Measurements from ENCODE around the gene TMC3.
"Not testable (repeated sequence)": the region's sequence is repeated elsewhere in the genome, so short reads cannot be mapped to it uniquely, and the experiment has no call there.

The TMC3 gene

GRCh38 chr15:81384891-81385720 is 11.1 kb upstream of the TMC3 start:
- no peak for DNase-seq

DNA sequence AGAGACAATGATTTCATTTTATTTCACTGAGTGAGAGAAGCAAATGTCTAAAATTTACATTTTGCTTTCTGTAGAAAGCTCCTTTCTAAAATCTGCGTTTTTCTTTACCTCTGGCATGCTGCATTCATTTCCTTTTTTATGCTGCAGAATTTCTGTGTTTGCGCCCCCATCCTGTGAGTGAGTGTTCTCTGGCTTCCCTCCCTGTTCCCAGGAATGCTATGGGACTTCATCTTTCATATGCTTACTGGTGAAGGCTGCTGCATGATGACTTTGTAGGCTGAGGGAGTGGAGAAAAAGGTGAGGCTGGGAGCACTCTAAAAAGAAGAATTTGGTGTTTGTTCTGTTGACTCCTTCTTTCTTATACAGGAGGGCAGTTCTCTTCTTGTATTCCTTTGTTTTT is 7.7 kb upstream of the TMC3 start:
- DNase-seq = no peak

DNA sequence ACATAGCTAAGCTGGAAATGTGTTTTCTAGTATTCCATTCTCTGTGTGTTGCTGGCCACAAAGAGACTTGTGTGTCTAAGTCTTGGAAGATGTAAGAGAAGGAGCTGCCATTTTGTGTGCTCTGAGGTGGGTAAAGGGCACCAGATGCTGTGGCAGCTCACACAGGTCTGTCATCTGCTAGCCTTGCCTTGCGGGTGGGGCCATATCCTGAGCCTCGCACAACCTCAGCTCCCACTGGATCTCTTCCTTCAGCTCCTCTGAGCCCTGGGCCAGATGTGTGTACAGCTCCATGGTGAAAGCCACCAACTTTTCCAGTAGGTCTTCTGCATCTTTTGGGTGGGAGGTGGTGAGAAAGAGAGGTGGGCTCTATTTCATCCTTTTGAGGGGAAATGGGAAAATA is 6.7 kb upstream of the TMC3 start:
- no peak for DNase-seq

DNA sequence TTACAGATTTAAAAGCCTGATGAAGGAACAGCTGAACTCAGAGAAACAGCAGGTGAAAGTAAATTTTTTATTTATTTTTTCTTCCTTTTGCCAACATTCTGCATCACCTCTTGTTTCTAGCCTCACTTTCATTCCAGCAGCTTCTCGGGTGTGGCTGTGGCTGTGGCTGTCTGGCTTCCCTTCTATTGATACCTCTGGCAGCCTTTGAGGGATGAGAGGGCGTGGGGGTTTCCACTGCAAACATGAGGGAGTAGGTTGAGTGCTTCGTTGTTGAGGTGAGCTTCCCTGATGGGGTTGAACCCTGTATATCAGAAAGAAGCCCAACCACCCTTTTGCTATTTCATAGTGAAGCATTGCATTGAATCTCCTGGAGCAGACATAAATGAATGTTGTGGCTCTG is 6.2 kb upstream of the TMC3 start:
- no peak for DNase-seq

- DNase-seq = no peak
Observed at GRCh38 chr15:81379269-81379668, 5.3 kb upstream of the TMC3 start.

DNA sequence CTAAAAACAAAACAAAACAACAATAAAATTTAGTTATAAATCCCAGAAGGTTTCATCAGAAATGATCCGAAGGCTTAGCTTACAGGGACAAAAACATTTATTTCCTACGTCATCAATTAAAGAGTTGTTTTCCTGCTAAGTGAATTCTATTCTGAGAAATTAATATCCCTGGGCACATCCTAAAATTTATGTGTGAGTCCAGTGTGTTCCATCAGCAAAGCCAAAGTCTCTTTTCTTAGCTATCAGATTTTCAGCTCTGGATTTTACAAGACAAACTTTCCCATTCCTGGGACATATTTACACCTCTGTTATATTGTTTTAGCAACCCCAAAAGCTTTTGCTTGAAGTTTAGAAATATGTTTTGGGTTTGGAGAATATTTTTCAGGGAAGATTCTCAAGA is 4.4 kb upstream of the TMC3 start:
- DNase-seq = no peak

DNA sequence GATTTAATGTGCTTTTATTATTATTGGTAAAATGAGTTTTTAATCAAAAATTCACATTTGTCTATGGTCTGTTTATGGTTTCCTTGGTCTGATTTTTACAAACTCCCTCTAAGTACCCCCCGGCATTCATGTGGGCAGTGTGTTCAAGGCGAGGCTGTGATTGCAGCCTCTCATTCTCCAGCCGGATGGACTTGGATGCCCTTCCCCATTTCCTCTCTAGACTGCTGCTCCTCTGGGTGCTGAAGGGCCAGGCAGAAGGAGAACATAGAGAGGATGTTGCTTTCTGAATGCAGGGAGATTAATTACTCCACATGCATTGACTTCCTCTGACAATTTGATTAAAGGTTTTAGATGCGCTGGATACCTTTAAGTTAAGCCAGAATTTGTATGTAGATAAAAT is 3.9 kb upstream of the TMC3 start:
- no peak for DNase-seq

GRCh38 chr15:81376231-81376630 is 2.2 kb upstream of the TMC3 start:
- no peak for DNase-seq

GRCh38 chr15:81375461-81375860 is 1.4 kb upstream of the TMC3 start:
- no peak for DNase-seq

DNA sequence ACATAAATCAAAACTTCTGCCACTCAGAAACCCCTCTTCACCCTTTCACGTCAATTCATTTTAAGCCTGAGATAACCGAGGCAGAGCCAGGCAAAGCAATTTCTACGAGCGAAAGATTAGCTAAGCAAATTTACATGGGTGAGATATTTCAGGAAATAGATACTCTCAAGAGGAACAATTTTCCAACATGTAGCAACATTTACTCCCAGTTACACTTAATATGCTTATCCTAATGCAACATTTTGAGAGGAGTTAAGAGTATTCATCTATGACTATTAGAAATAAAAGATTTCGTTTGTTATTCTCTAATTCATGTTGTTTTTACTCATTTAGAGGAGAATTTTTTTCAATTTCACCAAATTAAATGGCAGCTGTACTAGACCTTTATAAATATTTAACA is 837 bp downstream of the TMC3 start:
- no peak for DNase-seq

- DNase-seq = no peak
Observed at GRCh38 chr15:81372575-81372974, 1.4 kb downstream of the TMC3 start.

- DNase-seq = no peak
Observed at GRCh38 chr15:81363718-81364500, 10.1 kb downstream of the TMC3 start.

GRCh38 chr15:81363276-81363675 is 10.7 kb downstream of the TMC3 start:
- no peak for DNase-seq

GRCh38 chr15:81362790-81363189 is 11.2 kb downstream of the TMC3 start:
- DNase-seq = no peak

DNA sequence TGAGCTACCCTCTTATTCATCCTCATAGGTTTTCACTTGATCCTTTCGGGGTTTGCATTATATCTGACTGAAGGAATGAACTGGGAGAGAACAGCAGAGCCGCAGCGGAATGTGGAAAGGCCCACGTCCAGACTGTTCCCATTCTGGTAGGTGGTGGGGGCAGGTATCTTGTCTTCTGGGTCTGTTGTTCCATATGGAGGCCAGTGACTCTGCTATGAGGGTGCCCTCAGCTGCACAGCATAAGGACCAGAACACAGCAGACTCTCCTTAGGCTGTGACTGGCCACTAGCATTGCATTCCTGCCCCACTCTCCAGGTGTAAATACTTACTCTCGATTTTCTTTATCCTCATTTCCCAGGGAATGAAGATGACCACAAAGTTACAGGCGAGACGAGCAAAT is 12.1 kb downstream of the TMC3 start:
- no peak for DNase-seq

DNA sequence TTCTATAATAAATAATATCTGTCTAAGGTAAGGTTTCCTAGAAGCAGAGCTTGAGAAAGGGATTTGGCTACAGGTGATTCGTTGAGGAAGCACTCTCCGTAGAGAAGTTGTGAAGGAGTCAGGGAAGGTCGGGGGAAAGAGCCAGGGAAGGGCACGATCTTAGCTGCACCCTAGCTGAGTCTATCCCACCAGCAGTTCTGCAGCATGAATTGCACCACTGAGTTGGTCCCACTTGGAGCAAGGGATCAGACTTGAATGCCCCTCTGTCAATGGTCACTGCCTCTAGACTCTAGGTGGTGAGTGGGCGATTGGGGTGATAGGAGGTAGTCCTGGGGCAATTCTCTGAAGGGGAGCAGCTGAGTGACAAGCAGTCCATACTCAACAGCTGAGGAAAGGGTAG is 13.5 kb downstream of the TMC3 start:
- no peak for DNase-seq

GRCh38 chr15:81358248-81358647 is 15.8 kb downstream of the TMC3 start:
- no peak for DNase-seq

GRCh38 chr15:81357180-81357686 is 16.8 kb downstream of the TMC3 start:
- no peak for DNase-seq

DNA sequence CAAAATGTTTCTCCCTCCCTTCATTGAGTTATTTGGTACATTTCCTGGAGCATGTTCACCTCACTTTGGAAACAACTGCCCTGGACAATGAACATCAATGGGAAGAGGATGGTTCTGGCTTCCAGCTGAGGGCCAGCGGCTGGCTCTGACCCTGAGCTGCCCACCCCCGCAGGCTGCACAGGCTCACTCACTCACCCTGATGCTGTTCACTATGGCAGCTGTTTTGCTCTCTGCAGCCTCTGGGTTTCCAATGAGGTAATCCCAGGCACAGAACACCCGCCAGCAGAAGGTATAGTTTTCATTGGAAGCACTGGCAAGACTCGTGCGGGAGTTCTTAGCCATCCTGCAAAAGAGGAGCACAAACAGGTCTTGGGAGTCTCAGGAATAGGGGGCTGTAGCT is 17.8 kb downstream of the TMC3 start:
- no peak for DNase-seq

DNA sequence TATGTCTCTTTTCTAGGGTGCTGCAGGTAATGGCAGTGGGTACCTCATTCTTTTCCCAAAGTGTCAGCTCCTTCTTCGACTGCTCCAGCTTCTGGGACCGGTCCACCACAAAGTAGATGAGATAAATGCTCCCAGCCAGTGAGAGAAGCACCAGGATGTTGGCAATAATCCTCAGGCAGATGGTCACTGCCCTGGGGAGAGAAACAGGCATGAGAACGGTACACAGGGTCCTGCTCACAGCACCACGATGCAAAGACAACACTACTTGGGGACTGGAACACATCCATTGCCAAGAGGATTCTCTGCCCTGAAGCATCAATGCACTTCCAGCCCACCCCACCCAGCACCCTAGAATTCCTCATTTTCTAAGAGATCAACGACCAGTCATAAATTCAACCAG is 22.4 kb downstream of the TMC3 start:
- DNase-seq = no peak

DNA sequence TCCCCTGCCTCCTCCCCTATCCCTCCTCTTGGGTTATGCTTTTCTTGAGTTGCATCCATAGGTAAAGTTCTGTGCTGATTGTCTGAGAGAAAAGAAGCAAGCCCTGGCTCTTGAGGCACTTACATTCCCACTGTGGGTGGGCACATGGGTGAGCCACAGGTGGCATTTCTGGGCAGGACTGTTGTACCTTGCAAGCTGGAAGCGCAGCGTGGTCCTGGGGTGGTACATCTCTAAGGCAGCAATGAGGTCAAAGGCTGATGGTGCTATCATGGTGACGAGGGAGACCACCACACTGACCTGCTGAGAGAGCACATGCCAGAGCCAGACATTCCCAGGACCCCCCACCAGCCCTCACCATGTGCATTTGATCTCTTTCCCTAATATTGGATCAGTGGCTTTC is 24.7 kb downstream of the TMC3 start:
- DNase-seq = no peak

DNA sequence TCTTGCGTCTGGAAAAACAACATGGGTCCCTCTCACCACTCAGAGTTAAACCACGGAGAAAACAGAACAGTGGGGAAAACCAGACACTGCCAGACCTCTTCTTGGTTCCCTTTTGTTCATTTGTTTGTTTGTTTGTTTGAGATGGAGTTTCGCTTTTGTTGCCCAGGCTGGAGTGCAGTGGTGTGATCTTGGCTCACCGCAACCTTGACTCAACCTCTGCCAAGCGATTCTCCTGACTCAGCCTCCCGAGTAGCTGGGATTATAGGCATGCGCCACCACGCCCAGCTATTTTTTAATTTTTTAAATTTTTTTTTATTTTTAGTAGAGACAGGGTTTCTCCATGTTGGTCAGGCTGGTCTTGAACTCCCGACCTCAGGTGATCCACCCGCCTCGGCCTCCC is 25.3 kb downstream of the TMC3 start:
- DNase-seq = not testable (repeated sequence)

- DNase-seq = no peak
Observed at GRCh38 chr15:81347910-81348309, 26.1 kb downstream of the TMC3 start.

GRCh38 chr15:81346611-81347010 is 27.4 kb downstream of the TMC3 start:
- DNase-seq = no peak
